NCI-H526 treated with DMSO at 0.1 percent for 48 hours (cell line): ENCODE results near the gene TPM4.

Experiments
- DNase-seq: peaks from one replicate; lab custom pipeline; 2025; lab: John Stamatoyannopoulos, UW

The TPM4 gene

GRCh38 chr19:16041991-16042386 is 34.3 kb upstream of the TPM4 start:
- DNase-seq = no peak

GRCh38 chr19:16042533-16043085 is 33.7 kb upstream of the TPM4 start:
- no peak for DNase-seq

- no peak for DNase-seq
These were observed 33.0 kb upstream of the TPM4 start for GRCh38 chr19:16043156-16043757.

- DNase-seq = no peak
These were observed 31.5 kb upstream of the TPM4 start for GRCh38 chr19:16044746-16045145.

- no peak for DNase-seq
These were observed 31.1 kb upstream of the TPM4 start for GRCh38 chr19:16045171-16045570.

- no peak for DNase-seq
These were observed 30.4 kb upstream of the TPM4 start for GRCh38 chr19:16045893-16046292.

- DNase-seq = no peak
These were observed 27.7 kb upstream of the TPM4 start for GRCh38 chr19:16048583-16048982.

- no peak for DNase-seq
These were observed 24.9 kb upstream of the TPM4 start for GRCh38 chr19:16051254-16052025.

- DNase-seq = no peak
These were observed 23.9 kb upstream of the TPM4 start for GRCh38 chr19:16052353-16052752.

- no peak for DNase-seq
These were observed 19.2 kb upstream of the TPM4 start for GRCh38 chr19:16057062-16057461.

GRCh38 chr19:16060294-16060693 is 16.0 kb upstream of the TPM4 start:
- DNase-seq = no peak

GRCh38 chr19:16061943-16062342 is 14.4 kb upstream of the TPM4 start:
- no peak for DNase-seq

- no peak for DNase-seq
These were observed 13.5 kb upstream of the TPM4 start for GRCh38 chr19:16062789-16063188.

- no peak for DNase-seq
These were observed 11.9 kb upstream of the TPM4 start for GRCh38 chr19:16064209-16064889.

- DNase-seq = no peak
These were observed 9.6 kb upstream of the TPM4 start for GRCh38 chr19:16066611-16067104.

- no peak for DNase-seq
These were observed 8.9 kb upstream of the TPM4 start for GRCh38 chr19:16067205-16067938.

- no peak for DNase-seq
These were observed 7.5 kb upstream of the TPM4 start for GRCh38 chr19:16068696-16069259.

GRCh38 chr19:16069813-16070365 is 6.4 kb upstream of the TPM4 start:
- no peak for DNase-seq

- no peak for DNase-seq
These were observed 5.8 kb upstream of the TPM4 start for GRCh38 chr19:16070366-16070990.

GRCh38 chr19:16071072-16071691 is 5.1 kb upstream of the TPM4 start:
- DNase-seq = no peak
